WTC11 (cell line): ENCODE data around the gene RGS6. TPM values are rescaled to one million over a fixed set of nuclear protein-coding genes. Genes with fewer than 3 reads are reported as not detected.

ENCODE experiments used
- ATAC-seq: fragments of 200-7000 bp; cut with Tn5 transposase; 2 replicates; pipeline ENCODE4 v1.10.0; 2021; ENCODE audit warnings: mild to moderate bottlenecking, moderate library complexity
- CTCF ChIA-PET: fragments of 300-600 bp; sonication (Branson Sonifier 250); formaldehyde crosslinking; loops from one replicate; lab custom pipeline; 2021; ENCODE audit warnings: antibody characterized with exemption; lab: Charles Lee
- POLR2A ChIA-PET: fragments of 350-600 bp; sonication (Branson Sonifier 250); formaldehyde crosslinking; loops from one replicate; lab custom pipeline; 2021; ENCODE audit warnings: antibody characterized with exemption; lab: Charles Lee
- DNase-seq: peaks from one replicate; pipeline ENCODE4 v3.0.0; 2021; ENCODE audit warnings: low spot score
- H3K27ac Mint-ChIP-seq: 2 replicates; pipeline ENCODE4 v1.8.0; 2021; ENCODE audit warnings: mixed read lengths
- H3K27me3 Mint-ChIP-seq: 2 replicates; pipeline ENCODE4 v1.8.0; 2021; ENCODE audit warnings: low read depth, mild to moderate bottlenecking, moderate library complexity, mixed read lengths
- H3K36me3 Mint-ChIP-seq: 2 replicates; pipeline ENCODE4 v1.8.0; 2021; ENCODE audit warnings: mixed read lengths
- H3K4me1 Mint-ChIP-seq: 2 replicates; pipeline ENCODE4 v1.8.0; 2022; ENCODE audit warnings: mixed read lengths
- H3K4me3 Mint-ChIP-seq: 2 replicates; pipeline ENCODE4 v1.8.0; 2021; ENCODE audit warnings: mild to moderate bottlenecking, moderate library complexity, mixed read lengths
- H3K9me3 Mint-ChIP-seq: 2 replicates; pipeline ENCODE4 v1.8.0; 2021; ENCODE audit warnings: mixed read lengths
- ATF1 ChIP-seq: sonication (generic); formaldehyde crosslinking; IDR thresholded peaks from 2 replicates; pipeline ENCODE4 v1.8.1; 2023; ENCODE audit warnings: mild to moderate bottlenecking, moderate library complexity, missing genetic modification reagents
- CBFB ChIP-seq: sonication (generic); formaldehyde crosslinking; IDR thresholded peaks from 2 replicates; pipeline ENCODE4 v1.8.1; 2022; ENCODE audit warnings: mild to moderate bottlenecking, low read depth, missing genetic modification reagents
- ETV6 ChIP-seq: sonication (generic); formaldehyde crosslinking; IDR thresholded peaks from 2 replicates; pipeline ENCODE4 v1.8.1; 2022; ENCODE audit warnings: mild to moderate bottlenecking, missing genetic modification reagents
- FOXJ3 ChIP-seq: sonication (generic); formaldehyde crosslinking; IDR thresholded peaks from 2 replicates; pipeline ENCODE4 v1.9.0; 2021; ENCODE audit warnings: missing genetic modification reagents, mild to moderate bottlenecking, borderline replicate concordance
- MXD4 ChIP-seq: fragments of 250-450 bp; sonication (Bioruptor Pico); IDR thresholded peaks from 2 replicates; pipeline ENCODE4 v1.8.0; 2021; ENCODE audit warnings: mild to moderate bottlenecking, moderate library complexity, borderline replicate concordance
- RORB ChIP-seq: fragments of 250-450 bp; sonication (Bioruptor Pico); IDR thresholded peaks from 2 replicates; pipeline ENCODE4 v1.9.0; 2021; ENCODE audit warnings: mild to moderate bottlenecking
- SP1 ChIP-seq: sonication (generic); formaldehyde crosslinking; conservative IDR thresholded peaks from 2 replicates; pipeline ENCODE4 v1.8.1; 2022; ENCODE audit warnings: missing genetic modification reagents
- TEAD4 ChIP-seq: sonication (generic); formaldehyde crosslinking; IDR thresholded peaks from 2 replicates; pipeline ENCODE4 v1.8.0; 2022; ENCODE audit warnings: mild to moderate bottlenecking, missing genetic modification reagents
- ZBTB43 ChIP-seq: sonication (generic); formaldehyde crosslinking; IDR thresholded peaks from 2 replicates; pipeline ENCODE4 v1.8.1; 2023; ENCODE audit warnings: mild to moderate bottlenecking, missing genetic modification reagents
- ZNF219 ChIP-seq: sonication (generic); formaldehyde crosslinking; IDR thresholded peaks from 2 replicates; pipeline ENCODE4 v1.8.0; 2023; ENCODE audit warnings: missing genetic modification reagents, mild to moderate bottlenecking, borderline replicate concordance
- ZNF232 ChIP-seq: sonication (generic); formaldehyde crosslinking; IDR thresholded peaks from 2 replicates; pipeline ENCODE4 v1.8.0; 2022; ENCODE audit warnings: mild to moderate bottlenecking, missing genetic modification reagents
- ZNF263 ChIP-seq: sonication (generic); formaldehyde crosslinking; IDR thresholded peaks from 2 replicates; pipeline ENCODE4 v1.8.1; 2022; ENCODE audit warnings: low read depth, mild to moderate bottlenecking, moderate library complexity, missing genetic modification reagents
- ZNF423 ChIP-seq: fragments of 250-450 bp; sonication (Bioruptor Pico); IDR thresholded peaks from 2 replicates; pipeline ENCODE4 v2.1.2; 2022; ENCODE audit warnings: mild to moderate bottlenecking, moderate library complexity
- total RNA-seq: library from RNA; stranded (reverse); gene quantifications from 3 replicates; pipeline ENCODE4 v1.2.3, GENCODE V29; 2021
- TF ChIP-seq, protein P1 (sequence below): sonication (generic); formaldehyde crosslinking; IDR thresholded peaks from 2 replicates; pipeline ENCODE4 v1.8.0; 2023; ENCODE audit warnings: missing genetic modification reagents, mild to moderate bottlenecking, borderline replicate concordance
- TF ChIP-seq, protein P2 (sequence below): sonication (generic); formaldehyde crosslinking; IDR thresholded peaks from 2 replicates; pipeline ENCODE4 v1.8.1; 2023; ENCODE audit warnings: mild to moderate bottlenecking, missing genetic modification reagents, borderline replicate concordance

RGS6 gene
- total RNA-seq, 1 experiment from 2014 or later = 1.0 TPM

DNA sequence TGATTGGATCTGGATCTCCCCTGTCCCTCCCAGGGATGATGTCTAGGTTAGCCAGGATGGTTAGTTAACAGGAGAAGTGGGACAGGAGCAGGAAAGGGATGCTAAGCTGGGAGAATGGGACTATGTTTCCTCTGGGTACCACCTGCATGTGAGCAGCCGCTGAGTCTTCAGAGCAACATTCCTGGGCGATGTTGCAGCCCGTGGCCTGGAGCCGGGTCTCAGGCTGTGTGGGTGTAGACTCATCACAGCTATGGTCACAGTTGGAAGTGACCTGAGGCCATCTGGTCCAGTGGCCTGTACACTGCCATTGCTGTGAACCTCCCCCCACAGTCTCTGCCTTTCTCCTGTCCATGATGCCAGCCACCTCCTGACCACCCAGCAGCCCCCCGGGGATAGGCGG lies 539.1 kb downstream of the RGS6 start:
- H3K27ac Mint-ChIP-seq = no peak overlapping the region
- TF ChIP-seq CBFB (CRISPR knock-in tag) (no peak), TEAD4 (no peak), RORB (CRISPR knock-in tag) (no peak), ZBTB43 (CRISPR knock-in tag) (no peak), ZNF232 (no peak), ZNF263 (CRISPR knock-in tag) (no peak), ATF1 (no peak), SP1 (CRISPR knock-in tag) (no peak), ZNF219 (CRISPR knock-in tag) (no peak), MXD4 (CRISPR knock-in tag) (no peak), ETV6 (CRISPR knock-in tag) (no peak)
- TF ChIP-seq, protein P1, sequence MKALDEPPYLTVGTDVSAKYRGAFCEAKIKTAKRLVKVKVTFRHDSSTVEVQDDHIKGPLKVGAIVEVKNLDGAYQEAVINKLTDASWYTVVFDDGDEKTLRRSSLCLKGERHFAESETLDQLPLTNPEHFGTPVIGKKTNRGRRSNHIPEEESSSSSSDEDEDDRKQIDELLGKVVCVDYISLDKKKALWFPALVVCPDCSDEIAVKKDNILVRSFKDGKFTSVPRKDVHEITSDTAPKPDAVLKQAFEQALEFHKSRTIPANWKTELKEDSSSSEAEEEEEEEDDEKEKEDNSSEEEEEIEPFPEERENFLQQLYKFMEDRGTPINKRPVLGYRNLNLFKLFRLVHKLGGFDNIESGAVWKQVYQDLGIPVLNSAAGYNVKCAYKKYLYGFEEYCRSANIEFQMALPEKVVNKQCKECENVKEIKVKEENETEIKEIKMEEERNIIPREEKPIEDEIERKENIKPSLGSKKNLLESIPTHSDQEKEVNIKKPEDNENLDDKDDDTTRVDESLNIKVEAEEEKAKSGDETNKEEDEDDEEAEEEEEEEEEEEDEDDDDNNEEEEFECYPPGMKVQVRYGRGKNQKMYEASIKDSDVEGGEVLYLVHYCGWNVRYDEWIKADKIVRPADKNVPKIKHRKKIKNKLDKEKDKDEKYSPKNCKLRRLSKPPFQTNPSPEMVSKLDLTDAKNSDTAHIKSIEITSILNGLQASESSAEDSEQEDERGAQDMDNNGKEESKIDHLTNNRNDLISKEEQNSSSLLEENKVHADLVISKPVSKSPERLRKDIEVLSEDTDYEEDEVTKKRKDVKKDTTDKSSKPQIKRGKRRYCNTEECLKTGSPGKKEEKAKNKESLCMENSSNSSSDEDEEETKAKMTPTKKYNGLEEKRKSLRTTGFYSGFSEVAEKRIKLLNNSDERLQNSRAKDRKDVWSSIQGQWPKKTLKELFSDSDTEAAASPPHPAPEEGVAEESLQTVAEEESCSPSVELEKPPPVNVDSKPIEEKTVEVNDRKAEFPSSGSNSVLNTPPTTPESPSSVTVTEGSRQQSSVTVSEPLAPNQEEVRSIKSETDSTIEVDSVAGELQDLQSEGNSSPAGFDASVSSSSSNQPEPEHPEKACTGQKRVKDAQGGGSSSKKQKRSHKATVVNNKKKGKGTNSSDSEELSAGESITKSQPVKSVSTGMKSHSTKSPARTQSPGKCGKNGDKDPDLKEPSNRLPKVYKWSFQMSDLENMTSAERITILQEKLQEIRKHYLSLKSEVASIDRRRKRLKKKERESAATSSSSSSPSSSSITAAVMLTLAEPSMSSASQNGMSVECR = no peak
- TF ChIP-seq, protein P2, sequence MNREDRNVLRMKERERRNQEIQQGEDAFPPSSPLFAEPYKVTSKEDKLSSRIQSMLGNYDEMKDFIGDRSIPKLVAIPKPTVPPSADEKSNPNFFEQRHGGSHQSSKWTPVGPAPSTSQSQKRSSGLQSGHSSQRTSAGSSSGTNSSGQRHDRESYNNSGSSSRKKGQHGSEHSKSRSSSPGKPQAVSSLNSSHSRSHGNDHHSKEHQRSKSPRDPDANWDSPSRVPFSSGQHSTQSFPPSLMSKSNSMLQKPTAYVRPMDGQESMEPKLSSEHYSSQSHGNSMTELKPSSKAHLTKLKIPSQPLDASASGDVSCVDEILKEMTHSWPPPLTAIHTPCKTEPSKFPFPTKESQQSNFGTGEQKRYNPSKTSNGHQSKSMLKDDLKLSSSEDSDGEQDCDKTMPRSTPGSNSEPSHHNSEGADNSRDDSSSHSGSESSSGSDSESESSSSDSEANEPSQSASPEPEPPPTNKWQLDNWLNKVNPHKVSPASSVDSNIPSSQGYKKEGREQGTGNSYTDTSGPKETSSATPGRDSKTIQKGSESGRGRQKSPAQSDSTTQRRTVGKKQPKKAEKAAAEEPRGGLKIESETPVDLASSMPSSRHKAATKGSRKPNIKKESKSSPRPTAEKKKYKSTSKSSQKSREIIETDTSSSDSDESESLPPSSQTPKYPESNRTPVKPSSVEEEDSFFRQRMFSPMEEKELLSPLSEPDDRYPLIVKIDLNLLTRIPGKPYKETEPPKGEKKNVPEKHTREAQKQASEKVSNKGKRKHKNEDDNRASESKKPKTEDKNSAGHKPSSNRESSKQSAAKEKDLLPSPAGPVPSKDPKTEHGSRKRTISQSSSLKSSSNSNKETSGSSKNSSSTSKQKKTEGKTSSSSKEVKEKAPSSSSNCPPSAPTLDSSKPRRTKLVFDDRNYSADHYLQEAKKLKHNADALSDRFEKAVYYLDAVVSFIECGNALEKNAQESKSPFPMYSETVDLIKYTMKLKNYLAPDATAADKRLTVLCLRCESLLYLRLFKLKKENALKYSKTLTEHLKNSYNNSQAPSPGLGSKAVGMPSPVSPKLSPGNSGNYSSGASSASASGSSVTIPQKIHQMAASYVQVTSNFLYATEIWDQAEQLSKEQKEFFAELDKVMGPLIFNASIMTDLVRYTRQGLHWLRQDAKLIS (CRISPR knock-in tag) = no peak
- TF ChIP-seq, all 79 proteins: peak for 0
- DNase-seq (no peak), ATAC-seq (no peak)
- Mint-ChIP-seq H3K9me3 (peaks cover 18% of the 10 kb centered on the region), H3K36me3 (peaks cover 9% of the 10 kb centered on the region), H3K27me3 (no peaks in the 10 kb centered on the region; the same call in 1 of the 2 replicates), H3K4me3 (no peak overlapping the region), H3K4me1 (peaks cover 2% of the 10 kb centered on the region)
- ChIA-PET CTCF (no interaction called here), POLR2A (no interaction called here)

- CTCF ChIA-PET = interaction anchor here (1.4 to 3.3 kb wide), 2 partner anchors 10 to 41 kb away, joined by 4 to 8 read pairs; no protein-coding TSS in a partner anchor
- no peaks in the 10 kb centered on the region for H3K36me3 Mint-ChIP-seq
- TF ChIP-seq FOXJ3 (CRISPR knock-in tag) = no peak
- no peak for TF ChIP-seq ZNF263 (CRISPR knock-in tag)
- no peak for TF ChIP-seq ATF1
- no peak for TF ChIP-seq ZNF423 (CRISPR knock-in tag)
- TF ChIP-seq, all 79 proteins: peak for 0
- POLR2A ChIA-PET = no interaction called here
- no peak for ATAC-seq
- Mint-ChIP-seq H3K9me3 (peaks cover 3% of the 10 kb centered on the region; the same call in 1 of the 2 replicates), H3K4me1 (peaks cover 16% of the 10 kb centered on the region), H3K4me3 (no peak overlapping the region), H3K27ac (no peak overlapping the region), H3K27me3 (no peaks in the 10 kb centered on the region)
- no peak for DNase-seq
Observed at GRCh38 chr14:72472845-72473244, 540.6 kb downstream of the RGS6 start.
